ENCODE measurements around the gene MARCHF11. TPM values are rescaled to one million over a fixed set of nuclear protein-coding genes. Genes with fewer than 3 reads are reported as not detected.

The MARCHF11 gene
- total RNA-seq, 1 experiment from 2014 or later = not detected

DNA sequence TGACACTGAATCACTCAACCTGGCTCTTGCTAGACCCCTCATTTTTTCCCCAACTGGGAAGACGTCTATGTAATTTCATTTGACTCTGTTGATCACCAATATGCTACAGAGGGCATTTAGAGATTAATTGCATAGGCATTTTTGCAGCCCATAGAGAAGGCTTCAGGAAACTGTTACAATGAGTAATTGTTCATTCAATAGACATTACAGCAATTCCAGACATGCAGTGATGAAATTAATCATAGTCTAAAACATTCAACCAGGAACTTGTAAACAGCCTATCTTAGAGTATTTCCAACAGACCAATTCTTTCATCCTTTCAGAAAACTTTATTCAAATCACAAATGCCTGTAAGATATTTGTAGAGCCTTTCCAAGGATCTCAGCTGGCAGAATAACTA is 122.3 kb downstream of the MARCHF11 start:
- H3K4me1 ChIP-seq (ENCODE audit: control insufficient read depth, insufficient read depth, low read length) = no peaks in the 10 kb centered on the region
- no peak overlapping the region for H3K27ac ChIP-seq (ENCODE audit: low read length)
- ChIA-PET POLR2A (no interaction called here), CTCF (no interaction called here)
- ATAC-seq (no peak), DNase-seq (ENCODE audit: low read depth, low spot score) (no peak)
- intact Hi-C loops (cut with micrococcal nuclease; ENCODE audit: unreplicated experiment) = no loop called here
- BruUV-seq (replicated peaks) = no TSS peak
- TF ChIP-seq TCF7L2 (IDR thresholded peaks at IDR 0.05; ENCODE audit: low read depth, low read length) (no peak), SIN3A (IDR thresholded peaks at IDR 0.05; ENCODE audit: borderline replicate concordance, insufficient read depth, low read depth, low read length) (no peak), POLR2AphosphoS5 (IDR thresholded peaks at IDR 0.05; ENCODE audit: low read depth, low read length) (no peak)
- TF ChIP-seq, protein P1, sequence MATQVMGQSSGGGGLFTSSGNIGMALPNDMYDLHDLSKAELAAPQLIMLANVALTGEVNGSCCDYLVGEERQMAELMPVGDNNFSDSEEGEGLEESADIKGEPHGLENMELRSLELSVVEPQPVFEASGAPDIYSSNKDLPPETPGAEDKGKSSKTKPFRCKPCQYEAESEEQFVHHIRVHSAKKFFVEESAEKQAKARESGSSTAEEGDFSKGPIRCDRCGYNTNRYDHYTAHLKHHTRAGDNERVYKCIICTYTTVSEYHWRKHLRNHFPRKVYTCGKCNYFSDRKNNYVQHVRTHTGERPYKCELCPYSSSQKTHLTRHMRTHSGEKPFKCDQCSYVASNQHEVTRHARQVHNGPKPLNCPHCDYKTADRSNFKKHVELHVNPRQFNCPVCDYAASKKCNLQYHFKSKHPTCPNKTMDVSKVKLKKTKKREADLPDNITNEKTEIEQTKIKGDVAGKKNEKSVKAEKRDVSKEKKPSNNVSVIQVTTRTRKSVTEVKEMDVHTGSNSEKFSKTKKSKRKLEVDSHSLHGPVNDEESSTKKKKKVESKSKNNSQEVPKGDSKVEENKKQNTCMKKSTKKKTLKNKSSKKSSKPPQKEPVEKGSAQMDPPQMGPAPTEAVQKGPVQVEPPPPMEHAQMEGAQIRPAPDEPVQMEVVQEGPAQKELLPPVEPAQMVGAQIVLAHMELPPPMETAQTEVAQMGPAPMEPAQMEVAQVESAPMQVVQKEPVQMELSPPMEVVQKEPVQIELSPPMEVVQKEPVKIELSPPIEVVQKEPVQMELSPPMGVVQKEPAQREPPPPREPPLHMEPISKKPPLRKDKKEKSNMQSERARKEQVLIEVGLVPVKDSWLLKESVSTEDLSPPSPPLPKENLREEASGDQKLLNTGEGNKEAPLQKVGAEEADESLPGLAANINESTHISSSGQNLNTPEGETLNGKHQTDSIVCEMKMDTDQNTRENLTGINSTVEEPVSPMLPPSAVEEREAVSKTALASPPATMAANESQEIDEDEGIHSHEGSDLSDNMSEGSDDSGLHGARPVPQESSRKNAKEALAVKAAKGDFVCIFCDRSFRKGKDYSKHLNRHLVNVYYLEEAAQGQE (IDR thresholded peaks at IDR 0.05; ENCODE audit: insufficient read depth in 1 of 2, low read depth in 2 of 2, low read length in 1 of 2) = no peak
- TF ChIP-seq, protein P2, sequence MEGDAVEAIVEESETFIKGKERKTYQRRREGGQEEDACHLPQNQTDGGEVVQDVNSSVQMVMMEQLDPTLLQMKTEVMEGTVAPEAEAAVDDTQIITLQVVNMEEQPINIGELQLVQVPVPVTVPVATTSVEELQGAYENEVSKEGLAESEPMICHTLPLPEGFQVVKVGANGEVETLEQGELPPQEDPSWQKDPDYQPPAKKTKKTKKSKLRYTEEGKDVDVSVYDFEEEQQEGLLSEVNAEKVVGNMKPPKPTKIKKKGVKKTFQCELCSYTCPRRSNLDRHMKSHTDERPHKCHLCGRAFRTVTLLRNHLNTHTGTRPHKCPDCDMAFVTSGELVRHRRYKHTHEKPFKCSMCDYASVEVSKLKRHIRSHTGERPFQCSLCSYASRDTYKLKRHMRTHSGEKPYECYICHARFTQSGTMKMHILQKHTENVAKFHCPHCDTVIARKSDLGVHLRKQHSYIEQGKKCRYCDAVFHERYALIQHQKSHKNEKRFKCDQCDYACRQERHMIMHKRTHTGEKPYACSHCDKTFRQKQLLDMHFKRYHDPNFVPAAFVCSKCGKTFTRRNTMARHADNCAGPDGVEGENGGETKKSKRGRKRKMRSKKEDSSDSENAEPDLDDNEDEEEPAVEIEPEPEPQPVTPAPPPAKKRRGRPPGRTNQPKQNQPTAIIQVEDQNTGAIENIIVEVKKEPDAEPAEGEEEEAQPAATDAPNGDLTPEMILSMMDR (IDR thresholded peaks at IDR 0.05) = no peak
- no peaks in the 10 kb centered on the region for H3K27me3 ChIP-seq (ENCODE audit: control insufficient read depth, insufficient read depth, low read length)
- H3K9me3 ChIP-seq (ENCODE audit: control insufficient read depth, insufficient read depth, low read depth, low read length) = no peaks in the 10 kb centered on the region
- H3K4me3 ChIP-seq (ENCODE audit: low read depth in 2 of 2, low read length in 2 of 2) = no peak overlapping the region
- in situ Hi-C loops (cut with HindIII; ENCODE audit: low pct_unique_long_range_greater_than_20kb, low sequenced_read_pairs) = no loop called here
- no peaks in the 10 kb centered on the region for H3K36me3 ChIP-seq (ENCODE audit: control insufficient read depth, insufficient read depth, low read length)

DNA sequence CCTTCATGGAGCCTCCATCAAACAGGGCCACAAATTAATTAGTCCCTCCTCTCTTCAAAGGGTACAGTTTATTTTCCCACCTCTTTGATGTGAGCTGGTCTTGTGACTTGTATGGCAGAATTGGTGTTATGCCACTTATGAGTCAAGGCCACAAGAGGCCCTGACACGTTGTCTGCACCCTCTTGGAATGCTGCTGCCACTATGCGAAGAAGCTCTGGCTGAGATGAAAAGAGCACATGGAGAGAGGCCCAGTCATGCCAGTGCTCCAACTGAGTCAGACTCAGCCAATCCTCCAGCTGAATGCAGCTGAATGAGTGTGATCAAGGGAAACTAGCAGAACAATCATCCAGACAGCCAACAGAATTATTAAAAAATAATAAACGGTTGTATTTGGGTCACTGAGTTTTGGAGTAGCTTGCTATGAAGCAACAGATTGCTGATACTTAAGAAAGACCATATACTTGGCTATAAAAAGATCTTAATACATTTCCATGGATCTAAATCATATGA is 128.3 kb downstream of the MARCHF11 start:
- TF ChIP-seq, protein P1 (IDR thresholded peaks at IDR 0.05; ENCODE audit: insufficient read depth in 1 of 2, low read depth in 2 of 2, low read length in 1 of 2) = no peak
- TF ChIP-seq, protein P2 (IDR thresholded peaks at IDR 0.05) = no peak
- TF ChIP-seq TCF7L2 (IDR thresholded peaks at IDR 0.05; ENCODE audit: low read depth, low read length) = no peak
- no peak for TF ChIP-seq POLR2AphosphoS5 (IDR thresholded peaks at IDR 0.05; ENCODE audit: low read depth, low read length)
- no peak for TF ChIP-seq SIN3A (IDR thresholded peaks at IDR 0.05; ENCODE audit: borderline replicate concordance, insufficient read depth, low read depth, low read length)
- Histone ChIP-seq H3K4me3 (ENCODE audit: low read depth in 2 of 2, low read length in 2 of 2) (no peak overlapping the region), H3K27ac (ENCODE audit: low read length) (no peak overlapping the region), H3K27me3 (ENCODE audit: control insufficient read depth, insufficient read depth, low read length) (no peaks in the 10 kb centered on the region), H3K9me3 (ENCODE audit: control insufficient read depth, insufficient read depth, low read depth, low read length) (no peaks in the 10 kb centered on the region), H3K4me1 (ENCODE audit: control insufficient read depth, insufficient read depth, low read length) (no peaks in the 10 kb centered on the region), H3K36me3 (ENCODE audit: control insufficient read depth, insufficient read depth, low read length) (no peaks in the 10 kb centered on the region)
- in situ Hi-C loops (cut with HindIII; ENCODE audit: low pct_unique_long_range_greater_than_20kb, low sequenced_read_pairs) = no loop called here
- DNase-seq (ENCODE audit: low read depth, low spot score) = no peak
- BruUV-seq (replicated peaks) = no TSS peak
- ChIA-PET POLR2A (no interaction called here), CTCF (no interaction called here)
- no peak for ATAC-seq
- intact Hi-C loops (cut with micrococcal nuclease; ENCODE audit: unreplicated experiment) = no loop called here

Measured in Panc1 (cell line).